B cell (primary cell): ENCODE data around the gene MRPL4. TPM values are rescaled to one million over a fixed set of nuclear protein-coding genes. Genes with fewer than 3 reads are reported as not detected.

Source experiments
- ATAC-seq: fragments of 200-7000 bp; cut with Tn5 transposase; one replicate; pipeline ENCODE4 v1.10.0; 2021; ENCODE audit warnings: low read depth, mild to moderate bottlenecking, moderate number of reproducible peaks, moderate library complexity
- CTCF ChIA-PET: fragments of 350-600 bp; sonication (Branson Sonifier 250); formaldehyde crosslinking; loops from one replicate; lab custom pipeline; 2021; ENCODE audit warnings: antibody characterized with exemption, inconsistent platforms; lab: Charles Lee
- POLR2A ChIA-PET: fragments of 350-600 bp; sonication (Branson Sonifier 250); formaldehyde crosslinking; loops from one replicate; lab custom pipeline; 2021; ENCODE audit warnings: antibody characterized with exemption; lab: Charles Lee
- DNase-seq: peaks from one replicate; pipeline ENCODE4 v3.0.0; 2013
- H2AFZ ChIP-seq: 2 replicates; pipeline ENCODE4 v1.6.1; 2012; ENCODE audit warnings: mild to moderate bottlenecking, low read depth, low read length; ENCODE audit not compliant: insufficient read depth, poor library complexity, severe bottlenecking
- H3K27ac ChIP-seq, 2 donors: 1 replicate in 1 of 2; 2 replicates in 1 of 2; pipeline ENCODE4 v1.5.1; 2012 to 2013; ENCODE audit warnings: low read length in 2 of 2, mild to moderate bottlenecking in 2 of 2, moderate library complexity in 1 of 2
- H3K27me3 ChIP-seq, 4 experiments: fragments of 200-600 bp in 1 of 4; sonication (generic) in 1 of 4; replicated peaks in 1 of 4; 1 replicate in 2 of 4; 2 replicates in 2 of 4; pipeline versions ENCODE4 v1.6.1 to v1.7.0; 2013 to 2016; ENCODE audit warnings: low read length in 3 of 4, mild to moderate bottlenecking in 2 of 4, mixed read lengths in 1 of 4, moderate library complexity in 1 of 4; ENCODE audit not compliant: insufficient read depth in 4 of 4, control insufficient read depth in 3 of 4; ENCODE audit errors: control extremely low read depth in 1 of 4
- H3K36me3 ChIP-seq, 2 experiments: replicated peaks in 1 of 2; 1 replicate in 1 of 2; 2 replicates in 1 of 2; pipeline versions ENCODE4 v1.6.1 to v1.7.1; 2013; ENCODE audit warnings: low read length in 1 of 2; ENCODE audit not compliant: insufficient read depth in 2 of 2, control insufficient read depth in 1 of 2; ENCODE audit errors: control extremely low read depth in 1 of 2, extremely low read depth in 1 of 2
- H3K4me1 ChIP-seq, 2 donors: fragments of 200-600 bp in 1 of 2; sonication (generic) in 1 of 2; 1 replicate in 1 of 2; 2 replicates in 1 of 2; pipeline versions ENCODE4 v1.5.1 to v1.6.1; 2013 to 2017; ENCODE audit warnings: low read length in 2 of 2; ENCODE audit not compliant: control insufficient read depth in 2 of 2, insufficient read depth in 2 of 2
- H3K4me2 ChIP-seq: replicated peaks from 2 replicates; pipeline ENCODE3; 2012; ENCODE audit warnings: mild to moderate bottlenecking, low read depth, low read length; ENCODE audit not compliant: poor library complexity, severe bottlenecking
- H3K4me3 ChIP-seq, 5 experiments: fragments of 200-600 bp in 1 of 5; sonication (generic) in 1 of 5; 1 replicate in 3 of 5; 2 replicates in 2 of 5; pipeline versions ENCODE4 v1.5.1 to v1.7.0; 2011 to 2016; ENCODE audit warnings: low read length in 4 of 5, mild to moderate bottlenecking in 4 of 5, low read depth in 2 of 5, control low read depth in 1 of 5, moderate library complexity in 1 of 5; ENCODE audit not compliant: insufficient read depth in 1 of 5; ENCODE audit errors: control extremely low read depth in 1 of 5, extremely low read depth in 1 of 5
- H3K79me2 ChIP-seq: fragments of 200-600 bp; sonication (generic); one replicate; pipeline ENCODE4 v1.6.0; 2016; ENCODE audit warnings: low read length; ENCODE audit not compliant: control insufficient read depth, insufficient read depth
- H3K9ac ChIP-seq: fragments of 200-600 bp; sonication (generic); 2 replicates; pipeline ENCODE4 v1.6.1; 2017; ENCODE audit warnings: mild to moderate bottlenecking, low read length, moderate library complexity
- H3K9me3 ChIP-seq, 3 donors: one replicate each; pipeline versions ENCODE4 v1.6.1 to v1.7.1; 2013; ENCODE audit warnings: low read length in 2 of 3; ENCODE audit not compliant: control insufficient read depth in 2 of 3, insufficient read depth in 1 of 3; ENCODE audit errors: control extremely low read depth in 1 of 3
- H4K20me1 ChIP-seq: 2 replicates; pipeline ENCODE4 v1.6.0; 2012; ENCODE audit warnings: mild to moderate bottlenecking, low read length; ENCODE audit not compliant: insufficient read depth, control insufficient read depth, poor library complexity, severe bottlenecking
- H3K27ac Mint-ChIP-seq: one replicate; pipeline ENCODE4 v1.8.0; 2021; ENCODE audit warnings: mixed read lengths
- H3K27me3 Mint-ChIP-seq: one replicate; pipeline ENCODE4 v1.8.0; 2021; ENCODE audit warnings: mixed read lengths
- H3K4me1 Mint-ChIP-seq: one replicate; pipeline ENCODE4 v1.8.0; 2021; ENCODE audit warnings: mixed read lengths
- H3K4me3 Mint-ChIP-seq: one replicate; pipeline ENCODE4 v1.8.0; 2021; ENCODE audit warnings: mixed read lengths
- H3K9me3 Mint-ChIP-seq: one replicate; pipeline ENCODE4 v1.8.0; 2022; ENCODE audit warnings: mixed read lengths; ENCODE audit not compliant: insufficient read depth
- EZH2 ChIP-seq: IDR thresholded peaks from 2 replicates; pipeline ENCODE4 v1.6.1; 2012; ENCODE audit warnings: borderline replicate concordance, low read depth, mild to moderate bottlenecking, moderate library complexity, low read length; ENCODE audit not compliant: insufficient read depth, poor library complexity, severe bottlenecking
- WGBS: methylation state at CpG from one replicate; pipeline ENCODE4 v1.1.5; 2013; ENCODE audit warnings: missing lambda C conversion rate; ENCODE audit not compliant: insufficient coverage; 5-methylcytosine and 5-hydroxymethylcytosine counted together
- intact Hi-C: fragments of 100-400 bp; cut with micrococcal nuclease; formaldehyde crosslinking; loops from one replicate; pipeline ENCODE4 v1.10.0; 2022
- polyA plus RNA-seq: library from polyadenylated mRNA; depleted of rRNA; stranded (reverse); fragments of >200 nt; gene quantifications from 2 replicates; pipeline ENCODE4 v1.2.3, GENCODE V29; 2012
- total RNA-seq, 2 donors: library from RNA; stranded (reverse); fragments of 120-200 nt in 1 of 2; gene quantifications; 1 replicate in 1 of 2; 2 replicates in 1 of 2; pipeline versions ENCODE4 v1.2.3 to v1.2.4, GENCODE V29; 2013 to 2022
- TF ChIP-seq, protein P1 (sequence below): fragments of 200-600 bp; IDR thresholded peaks from one replicate; pipeline ENCODE4 v1.8.0; 2022; ENCODE audit warnings: antibody characterized with exemption, mild to moderate bottlenecking

Gene MRPL4
- total and polyA plus RNA-seq, 2 donors (not counting 1 experiment from before 2014, with no cell fraction given), result 39.8 to 81.1 TPM

DNA sequence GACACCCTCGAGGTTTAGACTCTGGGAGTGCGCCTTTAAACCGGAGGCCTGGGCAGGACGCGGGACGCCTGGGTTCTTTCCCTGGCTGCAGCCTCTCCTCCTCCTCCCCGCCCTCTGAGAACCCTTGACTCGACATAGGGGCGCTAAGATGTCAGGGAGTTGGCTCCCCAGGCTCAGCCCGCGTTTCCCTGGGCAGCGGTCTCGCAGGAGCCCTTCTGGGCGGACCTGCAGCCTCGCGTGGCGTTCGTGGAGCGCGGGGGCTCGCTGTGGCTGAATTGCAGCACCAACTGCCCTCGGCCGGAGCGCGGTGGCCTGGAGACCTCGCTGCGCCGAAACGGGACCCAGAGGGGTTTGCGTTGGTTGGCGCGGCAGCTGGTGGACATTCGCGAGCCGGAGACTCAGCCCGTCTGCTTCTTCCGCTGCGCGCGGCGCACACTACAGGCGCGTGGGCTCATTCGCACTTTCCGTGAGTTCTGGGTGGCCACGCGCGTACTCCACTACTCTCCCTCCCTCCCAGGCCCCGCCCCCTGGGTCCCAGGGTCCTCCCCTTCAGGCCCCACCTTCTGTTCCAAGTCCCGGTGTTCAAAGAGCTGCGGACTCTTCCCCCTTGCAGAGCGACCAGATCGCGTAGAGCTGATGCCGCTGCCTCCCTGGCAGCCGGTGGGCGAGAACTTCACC is 39.0 kb downstream of the MRPL4 start:
- peak; percentile 16 for ATAC-seq
- intact Hi-C loops, result loop anchor here (1.0 kb wide), 1 partner anchor 21 kb away; no protein-coding TSS in a partner anchor
- peak overlapping the region; percentile 64 for H3K9ac ChIP-seq

More for the DNA sequence above, 39.0 kb downstream of the MRPL4 start:
- H3K27me3 ChIP-seq, result peaks cover 0 to 92% (median 61%) of the 10 kb centered on the region in 4 experiments
- Mint-ChIP-seq H3K27ac (peak overlapping the region; percentile 26), H3K4me1 (peaks cover 80% of the 10 kb centered on the region), H3K4me3 (peak overlapping the region; percentile 87), H3K27me3 (peaks cover 45% of the 10 kb centered on the region), H3K9me3 (no peaks in the 10 kb centered on the region)
- POLR2A ChIA-PET, result interaction anchor here (0.6 to 1.1 kb wide), 4 partner anchors 21 to 186 kb away, joined by 3 to 6 read pairs (median 4); partner anchors contain the start of genes ICAM1 and RAVER1
- WGBS, result 1% methylated on average over 57 of the region's 57 CpGs
- peak overlapping the region; percentile 66 for H2AFZ ChIP-seq
- peak overlapping the region in 4 of 5 experiments; percentile 33 to 63 (median 42) for H3K4me3 ChIP-seq
- DNase-seq, result peak; percentile 76
- H3K9me3 ChIP-seq, result peaks cover 0 to 75% (median 0%) of the 10 kb centered on the region in 3 donors
- H4K20me1 ChIP-seq, result peaks cover 29% of the 10 kb centered on the region
- H3K79me2 ChIP-seq, result no peaks in the 10 kb centered on the region
- TF ChIP-seq, protein P1, sequence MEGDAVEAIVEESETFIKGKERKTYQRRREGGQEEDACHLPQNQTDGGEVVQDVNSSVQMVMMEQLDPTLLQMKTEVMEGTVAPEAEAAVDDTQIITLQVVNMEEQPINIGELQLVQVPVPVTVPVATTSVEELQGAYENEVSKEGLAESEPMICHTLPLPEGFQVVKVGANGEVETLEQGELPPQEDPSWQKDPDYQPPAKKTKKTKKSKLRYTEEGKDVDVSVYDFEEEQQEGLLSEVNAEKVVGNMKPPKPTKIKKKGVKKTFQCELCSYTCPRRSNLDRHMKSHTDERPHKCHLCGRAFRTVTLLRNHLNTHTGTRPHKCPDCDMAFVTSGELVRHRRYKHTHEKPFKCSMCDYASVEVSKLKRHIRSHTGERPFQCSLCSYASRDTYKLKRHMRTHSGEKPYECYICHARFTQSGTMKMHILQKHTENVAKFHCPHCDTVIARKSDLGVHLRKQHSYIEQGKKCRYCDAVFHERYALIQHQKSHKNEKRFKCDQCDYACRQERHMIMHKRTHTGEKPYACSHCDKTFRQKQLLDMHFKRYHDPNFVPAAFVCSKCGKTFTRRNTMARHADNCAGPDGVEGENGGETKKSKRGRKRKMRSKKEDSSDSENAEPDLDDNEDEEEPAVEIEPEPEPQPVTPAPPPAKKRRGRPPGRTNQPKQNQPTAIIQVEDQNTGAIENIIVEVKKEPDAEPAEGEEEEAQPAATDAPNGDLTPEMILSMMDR, result no peak
- TF ChIP-seq EZH2, result no peak
- peaks cover 0 to 2% of the 10 kb centered on the region in 2 experiments for H3K36me3 ChIP-seq
- no peak overlapping the region for H3K27ac ChIP-seq
- peaks cover 97 to 100% of the 10 kb centered on the region in 2 donors for H3K4me1 ChIP-seq
- CTCF ChIA-PET, result interaction anchor here (0.8 to 8.5 kb wide), 9 partner anchors 11 to 135 kb away, joined by 3 to 116 read pairs (median 5); partner anchors contain the start of genes ICAM1 and TYK2
- H3K4me2 ChIP-seq, result peak overlapping the region; percentile 96
